ENCODE results near the gene LRRC8B. TPM values are rescaled to one million over a fixed set of nuclear protein-coding genes. Genes with fewer than 3 reads are reported as not detected.

LRRC8B gene
- total and polyA plus RNA-seq, 2 donors (not counting 1 experiment from before 2014, with no cell fraction given): 0.83 to 2.8 TPM

GRCh38 chr1:89646259-89646658 is 121.6 kb downstream of the LRRC8B start:
- Histone ChIP-seq H3K9ac (ENCODE audit: insufficient read depth, low read length) (no peak overlapping the region), H3K79me2 (ENCODE audit: control insufficient read depth, insufficient read depth, low read length) (peaks cover 51% of the 10 kb centered on the region), H4K20me1 (ENCODE audit: control insufficient read depth, extremely low read depth, insufficient read depth, low read length) (no peaks in the 10 kb centered on the region), H3K4me1 (ENCODE audit: control insufficient read depth, extremely low read depth, insufficient read depth, low read length) (no peaks in the 10 kb centered on the region), H3K36me3 (ENCODE audit: control insufficient read depth, insufficient read depth, low read length) (no peaks in the 10 kb centered on the region), H3K27ac (ENCODE audit: insufficient read depth, low read length) (no peak overlapping the region), H3K27me3 (ENCODE audit: control insufficient read depth, insufficient read depth, low read length) (no peaks in the 10 kb centered on the region), H2AFZ (ENCODE audit: low read length) (no peak overlapping the region), H3K4me3 (replicated peaks in 1 of 4; ENCODE audit: control extremely low read depth in 1 of 4, insufficient read depth in 1 of 4, low read depth in 3 of 4, low read length in 4 of 4) (no peak overlapping the region), H3K4me2 (ENCODE audit: extremely low read depth, insufficient read depth, low read length) (no peak overlapping the region), H3K9me3 (ENCODE audit: control insufficient read depth, insufficient read depth, low read depth, low read length) (no peaks in the 10 kb centered on the region)
- DNase-seq (ENCODE audit: low read depth in 2 of 2): no peak
- TF ChIP-seq CTCF (conservative IDR thresholded peaks at IDR 0.05 in 1 of 2, IDR thresholded peaks at IDR 0.05 in 1 of 2; ENCODE audit: low read depth in 1 of 2, low read length in 2 of 2) (no peak), EZH2 (IDR thresholded peaks at IDR 0.05; ENCODE audit: low read length, missing control alignments) (no peak)

Other genes starting within 250 kb of the LRRC8B start
- under 0.01 TPM in 1 of 2 replicates, not detected in the other for gene GBP6, start 160.8 kb upstream of the LRRC8B start, total RNA-seq
- gene GBP6, start 160.8 kb upstream of the LRRC8B start, polyA plus RNA-seq: 0.03 TPM in 1 of 2 replicates, not detected in the other
- 4.1 and 5.4 TPM in 2 replicates for gene LRRC8C, start 108.3 kb downstream of the LRRC8B start, total RNA-seq
- 13.2 and 19.3 TPM in 2 replicates for gene LRRC8C, start 108.3 kb downstream of the LRRC8B start, polyA plus RNA-seq

Data from fibroblast of lung (primary cell).